HEK293 (cell line): ENCODE data around the gene PDLIM5.

ENCODE experiments used
- CTCF ChIA-PET: fragments of 350-600 bp; formaldehyde crosslinking; extraction: SDS; loops from one replicate; lab custom pipeline; 2021; ENCODE audit warnings: antibody characterized with exemption; lab: Yijun Ruan, JAX
- POLR2A ChIA-PET: fragments of 300-600 bp; formaldehyde crosslinking; extraction: SDS; loops from one replicate; lab custom pipeline; 2020; ENCODE audit warnings: antibody characterized with exemption, inconsistent platforms; lab: Yijun Ruan, JAX
- H3K27ac ChIP-seq: fragments of 200-500 bp; sonication (Bioruptor generic); 2 replicates; pipeline ENCODE4 v1.5.1; 2014; ENCODE audit warnings: low read depth, low read length, control low read depth, inconsistent platforms; ENCODE audit errors: extremely low read depth
- H3K36me3 ChIP-seq, 2 experiments: fragments of 200-500 bp in 1 of 2; sonication (Bioruptor generic) in 1 of 2; 1 replicate in 1 of 2; 2 replicates in 1 of 2; pipeline ENCODE4 v1.5.1; 2014 to 2017; ENCODE audit warnings: inconsistent platforms in 2 of 2, low read length in 2 of 2; ENCODE audit not compliant: control insufficient read depth in 2 of 2, insufficient read depth in 1 of 2
- H3K4me1 ChIP-seq: fragments of 200-500 bp; sonication (Bioruptor generic); 2 replicates; pipeline ENCODE4 v1.5.1; 2014; ENCODE audit warnings: mild to moderate bottlenecking, low read length, inconsistent platforms; ENCODE audit not compliant: control insufficient read depth, insufficient read depth
- H3K4me3 ChIP-seq: 2 replicates; pipeline ENCODE4 v1.5.1; 2011; ENCODE audit warnings: low read depth, mild to moderate bottlenecking, control low read depth, low read length, moderate library complexity
- H3K9me3 ChIP-seq: fragments of 200-500 bp; sonication (Bioruptor generic); 2 replicates; pipeline ENCODE4 v1.5.1; 2014; ENCODE audit warnings: low read depth, low read length, inconsistent platforms; ENCODE audit not compliant: control insufficient read depth, insufficient read depth
- HOXA7 ChIP-seq: sonication (generic); formaldehyde crosslinking; IDR thresholded peaks from 2 replicates; pipeline ENCODE4 v1.8.1; 2022; ENCODE audit warnings: missing genetic modification reagents, borderline replicate concordance
- KLF17 ChIP-seq: fragments of 450-650 bp; formaldehyde crosslinking; IDR thresholded peaks from 2 replicates; pipeline ENCODE4 v1.5.1; 2016; ENCODE audit warnings: missing biosample characterization, missing genetic modification characterization
- PBX3 ChIP-seq: sonication (generic); formaldehyde crosslinking; IDR thresholded peaks from 2 replicates; pipeline ENCODE4 v1.8.1; 2022; ENCODE audit warnings: mild to moderate bottlenecking, moderate library complexity, missing genetic modification reagents
- SP3 ChIP-seq: fragments of 450-650 bp; formaldehyde crosslinking; IDR thresholded peaks from 2 replicates; pipeline ENCODE4 v1.5.1; 2016; ENCODE audit warnings: missing biosample characterization, missing genetic modification characterization
- TRIM28 ChIP-seq: IDR thresholded peaks from 2 replicates; pipeline ENCODE4 v1.6.1; 2011; ENCODE audit warnings: low read length, control low read depth, borderline replicate concordance
- WT1 ChIP-seq: fragments of 450-650 bp; formaldehyde crosslinking; IDR thresholded peaks from 2 replicates; pipeline ENCODE4 v1.5.1; 2016; ENCODE audit warnings: missing biosample characterization, missing genetic modification characterization
- YY1 ChIP-seq: fragments of 450-650 bp; formaldehyde crosslinking; IDR thresholded peaks from 2 replicates; pipeline ENCODE4 v1.5.1; 2018; ENCODE audit warnings: missing biosample characterization, missing genetic modification characterization
- YY2 ChIP-seq: fragments of 450-650 bp; formaldehyde crosslinking; IDR thresholded peaks from 2 replicates; pipeline ENCODE4 v1.5.1; 2016; ENCODE audit warnings: missing biosample characterization, missing genetic modification characterization
- ZBTB44 ChIP-seq: fragments of 450-650 bp; IDR thresholded peaks from 2 replicates; pipeline ENCODE4 v1.5.1; 2018; ENCODE audit warnings: missing biosample characterization, mild to moderate bottlenecking, missing genetic modification characterization
- ZNF2 ChIP-seq: fragments of 450-650 bp; formaldehyde crosslinking; IDR thresholded peaks from 2 replicates; pipeline ENCODE4 v1.5.1; 2016; ENCODE audit warnings: missing biosample characterization, missing genetic modification characterization
- ZNF23 ChIP-seq: fragments of 450-650 bp; formaldehyde crosslinking; IDR thresholded peaks from 2 replicates; pipeline ENCODE4 v1.5.1; 2016; ENCODE audit warnings: missing biosample characterization, missing genetic modification characterization, borderline replicate concordance
- ZNF274 ChIP-seq, 2 experiments: fragments of 200-500 bp in 1 of 2; fragments of 450-650 bp in 1 of 2; sonication (Bioruptor generic) in 1 of 2; formaldehyde crosslinking in 1 of 2; IDR thresholded peaks; 2 replicates each; pipeline versions ENCODE4 v1.5.1 to v1.6.1; 2014 to 2016; ENCODE audit warnings: borderline replicate concordance in 1 of 2, inconsistent platforms in 1 of 2, low read length in 1 of 2, missing biosample characterization in 1 of 2, missing genetic modification characterization in 1 of 2
- ZNF341 ChIP-seq: fragments of 450-650 bp; formaldehyde crosslinking; IDR thresholded peaks from 2 replicates; pipeline ENCODE4; 2016; ENCODE audit warnings: low read depth, missing biosample characterization, missing genetic modification characterization
- ZNF521 ChIP-seq: fragments of 450-650 bp; formaldehyde crosslinking; IDR thresholded peaks from 2 replicates; pipeline ENCODE4 v1.5.1; 2017; ENCODE audit warnings: missing biosample characterization, mild to moderate bottlenecking, missing genetic modification characterization
- ZNF530 ChIP-seq: fragments of 450-650 bp; formaldehyde crosslinking; IDR thresholded peaks from 2 replicates; pipeline ENCODE4 v1.5.1; 2016; ENCODE audit warnings: low read depth, missing biosample characterization, missing genetic modification characterization
- ZNF549 ChIP-seq: fragments of 450-650 bp; IDR thresholded peaks from 2 replicates; pipeline ENCODE4 v1.5.1; 2018; ENCODE audit warnings: missing biosample characterization, missing genetic modification characterization, mild to moderate bottlenecking, inconsistent platforms, moderate library complexity
- ZNF600 ChIP-seq: fragments of 450-650 bp; formaldehyde crosslinking; IDR thresholded peaks from 2 replicates; pipeline ENCODE4 v1.5.1; 2016; ENCODE audit warnings: missing biosample characterization, missing genetic modification characterization
- ZNF670 ChIP-seq: fragments of 450-650 bp; formaldehyde crosslinking; IDR thresholded peaks from 2 replicates; pipeline ENCODE4 v1.5.1; 2016; ENCODE audit warnings: missing biosample characterization, missing genetic modification characterization, low read depth
- TF ChIP-seq, protein P1 (sequence below): fragments of 450-650 bp; formaldehyde crosslinking; IDR thresholded peaks from 2 replicates; pipeline ENCODE4 v1.5.1; 2016; ENCODE audit warnings: missing biosample characterization, missing genetic modification characterization
- TF ChIP-seq, protein P2 (sequence below): fragments of 450-650 bp; formaldehyde crosslinking; IDR thresholded peaks from 2 replicates; pipeline ENCODE4 v1.5.1; 2017; ENCODE audit warnings: missing biosample characterization, missing genetic modification characterization

The PDLIM5 gene

DNA sequence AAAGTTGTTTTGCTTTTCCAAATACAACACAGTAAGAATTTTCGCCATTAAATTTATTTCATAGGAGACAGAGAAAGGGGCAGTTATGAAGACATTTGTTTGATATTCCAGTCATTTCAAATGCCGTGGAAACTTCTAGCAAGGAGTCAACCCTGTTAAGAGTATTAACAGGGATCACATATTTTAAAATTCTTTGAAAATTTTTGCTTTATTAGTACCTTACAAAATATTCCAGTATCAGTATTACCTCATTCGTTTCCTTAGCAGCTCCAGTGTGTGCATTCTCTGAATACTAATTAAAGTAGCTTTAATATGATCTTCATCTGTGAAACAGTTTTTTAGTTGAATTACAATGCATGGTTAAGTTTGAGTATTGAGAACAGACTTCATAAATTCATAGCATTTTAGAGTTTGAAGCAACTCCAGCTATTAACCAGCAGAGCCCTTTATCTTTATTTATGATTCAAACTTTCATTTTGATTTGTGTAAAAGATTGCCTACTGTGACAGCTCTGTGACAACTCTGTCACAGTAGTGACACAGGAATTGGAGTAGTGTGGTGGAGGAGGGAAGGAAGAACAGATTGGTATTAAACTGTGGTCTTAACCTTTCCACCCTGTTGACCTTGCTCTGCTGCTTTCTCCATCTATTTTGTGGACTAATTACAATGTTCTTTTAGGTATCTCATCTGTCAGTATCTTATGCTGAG is 86.3 kb downstream of the PDLIM5 start:
- H3K4me3 ChIP-seq: no peak overlapping the region
- H3K27ac ChIP-seq: no peak overlapping the region
- H3K36me3 ChIP-seq: no peaks in the 10 kb centered on the region
- no peaks in the 10 kb centered on the region for H3K9me3 ChIP-seq
- H3K4me1 ChIP-seq: peaks cover 18% of the 10 kb centered on the region
- CTCF ChIA-PET: no interaction called here
- TF ChIP-seq ZNF670 (tag by site-specific recombination) (no peak), HOXA7 (CRISPR knock-in tag) (no peak), KLF17 (tag by site-specific recombination) (no peak), ZNF2 (tag by site-specific recombination) (no peak), SP3 (tag by site-specific recombination) (no peak), ZBTB44 (no peak), YY2 (no peak), ZNF341 (tag by site-specific recombination) (no peak), ZNF23 (tag by site-specific recombination) (no peak), ZNF521 (tag by site-specific recombination) (no peak), ZNF549 (no peak), PBX3 (no peak), TRIM28 (no peak), ZNF274 (IDR thresholded peaks at IDR 0.05; ENCODE audit: low read length) (no peak), ZNF274 (tag by site-specific recombination; IDR thresholded peaks at IDR 0.05; ENCODE audit: borderline replicate concordance) (no peak), ZNF530 (tag by site-specific recombination) (no peak), WT1 (tag by site-specific recombination) (no peak), ZNF600 (tag by site-specific recombination) (no peak), YY1 (tag by site-specific recombination) (no peak)
- TF ChIP-seq, protein P1, sequence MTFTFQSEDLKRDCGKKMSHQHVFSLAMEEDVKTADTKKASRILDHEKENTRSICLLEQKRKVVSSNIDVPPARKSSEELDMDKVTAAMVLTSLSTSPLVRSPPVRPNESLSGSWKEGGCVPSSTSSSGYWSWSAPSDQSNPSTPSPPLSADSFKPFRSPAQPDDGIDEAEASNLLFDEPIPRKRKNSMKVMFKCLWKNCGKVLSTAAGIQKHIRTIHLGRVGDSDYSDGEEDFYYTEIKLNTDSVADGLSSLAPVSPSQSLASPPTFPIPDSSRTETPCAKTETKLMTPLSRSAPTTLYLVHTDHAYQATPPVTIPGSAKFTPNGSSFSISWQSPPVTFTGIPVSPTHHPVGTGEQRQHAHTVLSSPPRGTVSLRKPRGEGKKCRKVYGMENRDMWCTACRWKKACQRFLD: no peak
- TF ChIP-seq, protein P2, sequence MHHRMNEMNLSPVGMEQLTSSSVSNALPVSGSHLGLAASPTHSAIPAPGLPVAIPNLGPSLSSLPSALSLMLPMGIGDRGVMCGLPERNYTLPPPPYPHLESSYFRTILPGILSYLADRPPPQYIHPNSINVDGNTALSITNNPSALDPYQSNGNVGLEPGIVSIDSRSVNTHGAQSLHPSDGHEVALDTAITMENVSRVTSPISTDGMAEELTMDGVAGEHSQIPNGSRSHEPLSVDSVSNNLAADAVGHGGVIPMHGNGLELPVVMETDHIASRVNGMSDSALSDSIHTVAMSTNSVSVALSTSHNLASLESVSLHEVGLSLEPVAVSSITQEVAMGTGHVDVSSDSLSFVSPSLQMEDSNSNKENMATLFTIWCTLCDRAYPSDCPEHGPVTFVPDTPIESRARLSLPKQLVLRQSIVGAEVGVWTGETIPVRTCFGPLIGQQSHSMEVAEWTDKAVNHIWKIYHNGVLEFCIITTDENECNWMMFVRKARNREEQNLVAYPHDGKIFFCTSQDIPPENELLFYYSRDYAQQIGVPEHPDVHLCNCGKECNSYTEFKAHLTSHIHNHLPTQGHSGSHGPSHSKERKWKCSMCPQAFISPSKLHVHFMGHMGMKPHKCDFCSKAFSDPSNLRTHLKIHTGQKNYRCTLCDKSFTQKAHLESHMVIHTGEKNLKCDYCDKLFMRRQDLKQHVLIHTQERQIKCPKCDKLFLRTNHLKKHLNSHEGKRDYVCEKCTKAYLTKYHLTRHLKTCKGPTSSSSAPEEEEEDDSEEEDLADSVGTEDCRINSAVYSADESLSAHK (tag by site-specific recombination): no peak
- POLR2A ChIA-PET: no interaction called here
